NCI-H1417 (cell line): Measurements from ENCODE around the gene WDR1.
"Not testable (repeated sequence)": the region's sequence is repeated elsewhere in the genome, so short reads cannot be mapped to it uniquely, and the experiment has no call there.

Experiments
- DNase-seq, 3 experiments: peaks; one replicate each; lab custom pipeline; 2025; lab: John Stamatoyannopoulos, UW

WDR1 gene

DNA sequence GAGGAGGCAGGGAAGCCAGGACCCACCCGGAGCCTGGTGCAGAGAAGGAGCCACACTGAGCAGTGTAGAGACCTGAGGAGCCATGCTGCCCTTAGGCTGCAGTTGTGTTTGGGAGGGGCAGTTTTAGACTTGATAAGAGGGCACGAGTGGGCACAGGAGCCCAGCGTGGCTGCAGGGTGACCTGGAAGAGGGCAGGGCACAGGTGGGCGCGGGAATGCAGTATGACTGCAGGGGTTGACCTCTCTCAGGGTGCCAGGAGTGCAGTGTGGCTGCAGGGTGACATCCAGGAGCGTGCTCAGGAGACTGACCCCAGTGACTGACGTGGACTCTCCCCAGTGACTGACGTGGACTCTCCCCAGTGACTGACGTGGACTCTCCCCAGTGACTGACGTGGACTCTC is 14.6 kb upstream of the WDR1 start:
- DNase-seq, result no peak

GRCh38 chr4:10130178-10130888 is 13.7 kb upstream of the WDR1 start:
- DNase-seq, result no peak

GRCh38 chr4:10129196-10130177 is 12.9 kb upstream of the WDR1 start:
- no peak for DNase-seq

DNA sequence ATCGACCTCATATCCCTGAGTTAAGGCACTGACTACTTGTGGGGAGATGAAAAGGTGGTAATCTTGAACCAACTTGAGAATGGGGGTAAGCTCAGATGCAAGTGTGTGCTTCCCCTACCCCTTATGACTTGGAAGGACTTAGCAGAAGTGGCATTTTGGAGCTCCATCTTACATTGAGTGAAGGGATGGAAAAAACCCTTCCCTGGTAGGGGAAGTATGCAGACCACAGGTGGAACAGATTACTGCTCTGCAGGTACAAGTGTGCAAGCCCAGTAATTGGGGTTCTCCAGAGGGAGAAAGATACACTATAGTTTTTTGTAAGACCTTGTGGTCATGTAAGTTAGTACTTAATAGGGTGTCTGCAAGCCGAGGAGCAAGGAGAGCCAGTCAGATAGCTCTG is 12.2 kb upstream of the WDR1 start:
- DNase-seq, result no peak

- DNase-seq, result not testable (repeated sequence)
Measured at GRCh38 chr4:10127531-10127930, 10.9 kb upstream of the WDR1 start.

DNA sequence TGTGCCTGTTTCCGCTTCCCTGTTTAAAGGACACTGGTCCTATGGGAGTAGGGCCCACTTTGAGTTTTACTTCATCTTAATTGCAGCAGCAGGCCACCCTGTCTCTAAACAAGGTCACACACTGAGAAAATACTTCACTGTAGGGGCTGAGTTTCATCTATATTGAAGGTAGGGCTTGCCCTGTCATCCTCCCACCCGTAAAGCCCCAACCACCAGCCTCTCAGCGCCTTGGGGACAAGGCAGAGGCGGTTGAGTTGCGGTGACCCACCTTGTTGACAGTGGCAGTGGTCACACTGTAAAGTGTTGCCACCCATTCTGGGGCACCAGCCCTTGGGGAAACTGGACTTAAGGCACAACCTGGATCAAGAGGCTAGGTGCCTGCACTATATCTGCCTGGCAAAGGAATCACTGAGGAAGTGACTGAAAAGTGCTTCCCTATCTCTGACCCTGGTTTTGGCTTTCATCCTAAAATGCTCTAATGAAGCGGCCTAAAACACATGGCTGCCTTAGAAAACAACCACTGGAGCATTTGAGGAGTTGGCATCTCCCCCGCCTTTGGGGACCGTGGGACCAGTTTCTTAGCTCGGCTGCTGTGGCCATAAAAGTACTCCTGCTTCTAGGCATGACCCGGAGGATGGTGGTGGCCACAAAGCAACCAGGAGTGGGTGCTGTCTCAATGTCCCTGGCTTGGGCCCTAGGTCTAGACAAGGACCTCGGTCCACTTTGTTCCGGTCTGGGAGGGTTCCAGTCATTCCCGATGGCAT is 7.8 kb upstream of the WDR1 start:
- DNase-seq, result no peak

DNA sequence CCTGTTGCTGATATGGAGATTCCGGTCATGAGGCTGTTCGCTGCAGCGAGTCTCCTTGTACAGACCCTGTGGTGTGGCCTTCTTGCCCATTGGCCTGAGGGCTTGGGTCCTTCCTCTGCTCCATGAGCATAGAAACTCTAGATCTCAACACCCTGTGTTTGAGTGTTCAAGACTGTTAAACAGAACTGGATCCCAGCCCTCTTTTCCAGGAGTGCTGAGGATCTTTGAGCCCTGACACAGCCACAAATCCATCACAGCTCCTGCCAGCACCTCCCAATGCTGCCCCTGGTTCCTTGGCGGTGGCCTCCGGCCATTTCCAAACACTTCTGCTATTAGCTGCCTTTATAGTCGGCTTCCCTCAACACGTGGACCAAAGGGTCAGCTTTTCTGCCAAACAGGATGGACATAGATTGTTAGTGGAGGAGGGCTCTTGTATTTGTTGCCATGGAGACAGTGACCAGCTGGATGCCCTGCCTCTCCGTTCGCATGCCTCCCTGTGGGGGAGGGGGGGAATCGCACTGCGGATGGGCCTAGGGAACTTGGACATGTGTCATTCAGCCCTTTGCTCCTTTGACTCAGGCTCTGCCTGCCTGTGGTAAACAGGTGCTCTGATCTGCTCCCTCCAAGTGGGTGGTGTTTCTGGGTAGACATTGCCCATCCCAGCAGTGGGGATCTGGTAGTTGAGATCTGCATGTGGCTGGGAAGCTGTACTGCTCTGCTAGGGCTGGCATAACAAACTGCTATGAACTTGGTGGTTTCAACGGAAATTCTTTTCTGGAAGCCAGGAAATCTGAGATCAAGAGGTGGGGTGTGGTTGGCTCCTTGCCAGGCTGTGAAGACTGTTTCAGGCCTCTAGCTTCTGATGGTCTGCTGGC is 6.9 kb upstream of the WDR1 start:
- DNase-seq, result peak; percentile 59 to 80 (median 69)

DNA sequence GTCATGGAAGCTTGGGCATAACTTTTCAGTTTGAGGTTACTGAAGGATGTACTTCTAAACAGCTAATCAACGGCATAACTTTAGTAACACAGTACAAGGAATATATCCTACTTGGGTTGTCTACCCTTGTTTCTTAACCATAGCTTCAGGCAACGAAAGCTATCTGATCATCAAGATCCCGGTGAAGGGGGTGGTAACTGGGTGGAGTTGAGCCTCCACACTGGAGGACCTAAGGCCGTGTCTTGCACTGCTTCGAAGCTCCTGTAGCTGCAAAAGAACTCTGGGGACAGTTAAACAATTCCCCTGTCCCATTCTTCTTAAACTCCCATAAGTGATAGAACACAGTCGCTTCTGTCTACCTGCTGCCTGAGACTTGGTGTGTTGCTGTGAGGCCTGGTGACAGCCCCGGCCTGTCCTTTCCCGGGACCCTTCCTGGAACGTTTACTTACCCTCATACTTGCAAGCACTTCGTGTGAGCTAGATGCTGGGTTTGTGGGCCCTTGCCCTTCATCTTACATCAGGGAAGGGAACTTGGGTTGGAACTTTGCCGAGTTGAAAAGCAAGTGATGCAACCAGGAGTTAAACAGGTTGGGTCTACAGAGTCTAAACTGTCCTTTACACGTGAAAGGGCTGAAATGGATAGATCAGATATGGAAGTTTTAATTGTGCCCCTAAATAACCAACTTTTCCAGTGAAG is 5.8 kb upstream of the WDR1 start:
- DNase-seq, result no peak

DNA sequence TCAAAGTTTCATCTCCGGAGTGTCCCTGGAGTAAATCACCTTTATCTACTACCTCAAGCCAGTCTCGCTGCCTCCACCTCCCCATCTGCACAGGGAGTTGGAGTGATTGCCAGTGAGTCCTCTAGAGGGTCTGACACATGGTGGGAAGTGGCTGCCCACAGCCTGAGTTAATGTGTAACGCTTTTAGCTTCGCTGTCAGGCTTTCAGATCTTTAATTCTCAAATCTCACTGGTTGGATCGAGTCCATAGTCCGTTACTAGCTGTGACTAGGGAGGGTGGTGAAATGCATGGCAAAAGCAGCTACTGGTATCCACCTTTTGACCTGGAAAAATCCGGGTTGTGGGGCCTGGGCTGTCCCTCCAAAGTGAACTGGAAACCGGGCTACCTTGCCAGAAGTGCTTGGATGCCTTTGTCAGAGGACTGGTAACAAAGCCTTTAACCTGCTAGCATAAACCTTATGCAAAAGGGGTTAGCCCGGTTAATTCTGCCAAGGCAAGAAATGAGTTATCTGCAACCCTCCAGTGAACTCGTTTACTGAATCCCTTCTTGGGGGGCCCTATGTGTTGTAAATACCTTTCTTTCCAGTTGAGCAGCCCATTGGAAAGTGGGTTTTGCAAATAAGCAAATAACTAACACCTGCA is 5.1 kb upstream of the WDR1 start:
- DNase-seq, result no peak

GRCh38 chr4:10120943-10121567 is 4.5 kb upstream of the WDR1 start:
- DNase-seq, result peak in 1 of 3 experiments; percentile 26

DNA sequence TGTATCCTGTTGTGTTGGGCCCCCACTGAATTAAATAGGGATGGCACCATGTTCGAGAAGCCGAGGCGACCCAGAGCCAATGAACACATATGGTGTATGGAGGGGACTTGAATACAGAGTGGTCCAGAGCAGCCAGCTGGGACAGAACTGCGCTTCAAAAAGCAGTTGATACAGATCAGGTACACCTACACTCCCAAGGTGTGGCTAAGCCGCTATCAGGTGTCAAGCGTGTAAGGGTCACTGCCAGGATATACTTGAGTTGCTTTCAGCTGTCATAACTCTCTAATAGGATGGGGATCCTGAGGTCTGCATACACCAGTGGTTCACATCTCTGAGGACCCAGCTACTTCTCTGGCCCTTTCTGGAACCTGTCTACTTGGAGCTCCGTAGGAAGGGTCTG is 3.2 kb upstream of the WDR1 start:
- no peak for DNase-seq

DNA sequence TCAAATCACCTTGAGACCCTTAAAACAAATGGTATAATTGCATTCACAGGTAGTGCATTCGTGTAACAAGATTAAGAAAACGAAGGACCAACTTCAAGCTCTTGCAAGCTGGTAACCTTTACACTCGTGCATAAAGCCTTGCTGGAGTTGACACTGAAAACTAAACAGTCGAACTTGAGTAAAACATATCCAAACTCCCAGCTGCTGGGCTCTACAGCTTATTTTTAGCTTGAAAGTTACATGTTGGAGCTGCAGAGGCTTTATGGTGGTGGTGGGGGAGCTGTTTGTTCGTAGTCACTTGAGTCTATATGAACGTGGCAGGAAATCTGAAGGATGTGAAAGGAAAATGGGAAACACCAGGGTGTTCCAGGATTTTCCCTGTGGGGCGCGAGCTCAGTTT is 2.7 kb upstream of the WDR1 start:
- DNase-seq, result no peak

DNA sequence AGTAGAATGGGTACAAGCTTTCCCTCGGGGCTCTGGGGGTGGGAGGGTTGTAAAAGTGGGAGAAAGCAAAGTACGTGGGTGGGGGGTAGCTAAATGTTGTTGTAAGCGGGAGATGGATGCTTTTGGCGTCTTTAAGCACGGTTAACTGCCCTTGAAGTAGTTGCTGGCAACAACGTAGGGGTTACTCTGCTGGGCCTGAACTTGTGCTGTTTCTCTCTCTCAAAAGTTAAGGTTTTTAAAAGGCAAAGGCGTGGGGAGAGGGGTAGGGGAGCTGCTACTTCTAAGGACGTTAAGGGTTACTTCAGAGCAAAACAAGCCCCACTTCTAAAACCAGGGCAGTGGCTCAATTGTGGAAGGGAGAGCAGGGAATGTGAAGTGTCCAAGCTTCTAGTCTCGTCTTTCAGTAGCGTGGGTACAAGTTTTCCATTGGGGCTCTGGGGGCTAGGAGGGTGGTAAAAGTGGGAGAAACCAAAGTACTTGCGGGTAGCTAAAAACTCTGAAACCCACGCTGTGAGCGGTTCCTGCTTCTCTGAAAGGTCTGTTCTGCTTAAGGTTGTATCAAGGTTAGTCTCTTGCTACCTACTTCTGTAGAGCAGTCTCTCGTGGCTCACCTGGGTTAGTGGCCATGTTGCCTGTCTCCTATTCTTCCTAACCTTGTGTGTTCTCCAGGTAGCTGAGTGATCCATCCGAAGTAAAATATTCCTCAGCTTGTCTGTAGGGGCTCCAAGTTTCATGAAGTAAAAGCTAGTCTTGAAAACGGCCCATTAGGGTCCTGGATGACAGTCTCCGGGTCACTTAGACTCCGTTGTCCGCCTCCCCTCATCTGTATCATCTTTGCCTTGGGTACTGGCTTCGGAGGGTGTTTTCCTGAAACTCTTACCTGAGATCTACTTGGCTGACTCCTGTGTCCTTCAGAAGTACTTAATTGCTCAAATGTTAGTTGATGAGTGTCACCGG is 1.7 kb upstream of the WDR1 start:
- DNase-seq, result no peak

DNA sequence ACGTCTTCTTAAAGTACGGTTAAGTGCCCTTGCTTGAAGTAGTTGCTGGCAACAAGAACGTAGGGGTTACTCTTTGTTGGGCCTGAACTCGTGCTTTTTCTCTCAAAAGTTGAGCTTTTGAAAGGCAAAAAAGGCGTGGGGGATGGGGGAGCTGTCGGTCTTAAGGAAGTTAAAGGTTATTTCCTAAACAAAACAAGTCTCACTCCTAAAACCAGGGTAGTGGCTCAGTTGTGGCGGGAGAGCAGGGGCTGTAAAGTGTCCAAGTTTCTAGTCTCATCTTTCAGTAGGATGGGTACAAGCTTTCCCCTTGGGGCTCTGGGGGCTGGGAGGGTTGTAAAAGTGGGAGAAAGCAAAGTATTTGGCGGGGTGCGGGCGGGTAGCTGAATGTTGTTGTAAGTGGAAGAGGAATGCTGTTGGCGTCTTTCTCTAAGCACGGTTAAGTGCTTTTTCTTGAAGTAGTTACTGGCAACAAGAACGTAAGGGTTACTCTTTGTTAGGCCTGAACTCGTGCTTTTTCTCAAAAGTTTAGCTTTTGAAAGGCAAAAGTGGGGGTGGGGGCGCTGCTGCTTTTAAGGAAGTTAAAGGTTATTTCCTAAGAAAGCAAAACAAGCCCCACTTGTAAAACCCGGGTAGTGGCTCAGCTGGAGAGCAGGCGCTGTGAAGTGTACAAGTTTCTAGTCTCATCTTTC is 904 bp upstream of the WDR1 start:
- DNase-seq, result peak in 1 of 3 experiments; percentile 58

DNA sequence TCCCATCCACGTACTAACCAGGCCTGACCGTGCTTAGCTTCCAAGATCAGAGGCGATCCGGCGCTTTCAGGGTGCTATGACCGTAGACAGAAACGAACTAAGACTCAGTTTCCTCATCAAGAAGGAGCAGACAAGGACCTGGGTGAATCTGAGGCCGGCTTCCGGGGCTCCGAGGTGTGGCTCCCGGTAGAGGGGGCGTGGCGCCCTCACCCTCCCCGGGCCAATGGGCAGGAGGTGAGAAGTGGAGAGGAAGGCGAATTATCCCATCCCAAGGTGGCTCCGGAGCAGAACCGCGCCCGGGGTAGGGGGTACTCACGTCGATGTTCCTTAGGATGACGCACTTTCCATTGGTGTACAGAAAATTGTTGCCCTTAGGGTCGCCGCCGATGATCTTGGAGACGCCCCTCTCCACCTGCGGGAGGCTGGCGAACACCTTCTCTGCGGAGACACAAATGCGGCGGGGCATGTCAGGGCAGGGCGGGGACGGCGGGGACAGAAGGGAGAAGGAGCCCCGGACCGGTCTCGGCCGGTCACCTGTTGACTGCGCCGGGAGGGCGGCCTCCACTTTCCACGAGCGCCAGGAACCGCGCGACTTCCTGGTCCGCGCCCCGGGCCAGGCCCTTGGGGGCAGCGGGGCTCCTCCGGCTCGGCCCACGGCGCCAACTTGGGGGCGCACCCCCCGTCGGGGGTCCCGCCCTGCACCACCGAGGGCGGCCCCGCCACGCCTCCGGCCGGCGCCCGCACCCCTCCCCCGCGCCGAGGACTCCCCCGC is 616 bp downstream of the WDR1 start:
- peak; percentile 64 to 70 (median 64) for DNase-seq

DNA sequence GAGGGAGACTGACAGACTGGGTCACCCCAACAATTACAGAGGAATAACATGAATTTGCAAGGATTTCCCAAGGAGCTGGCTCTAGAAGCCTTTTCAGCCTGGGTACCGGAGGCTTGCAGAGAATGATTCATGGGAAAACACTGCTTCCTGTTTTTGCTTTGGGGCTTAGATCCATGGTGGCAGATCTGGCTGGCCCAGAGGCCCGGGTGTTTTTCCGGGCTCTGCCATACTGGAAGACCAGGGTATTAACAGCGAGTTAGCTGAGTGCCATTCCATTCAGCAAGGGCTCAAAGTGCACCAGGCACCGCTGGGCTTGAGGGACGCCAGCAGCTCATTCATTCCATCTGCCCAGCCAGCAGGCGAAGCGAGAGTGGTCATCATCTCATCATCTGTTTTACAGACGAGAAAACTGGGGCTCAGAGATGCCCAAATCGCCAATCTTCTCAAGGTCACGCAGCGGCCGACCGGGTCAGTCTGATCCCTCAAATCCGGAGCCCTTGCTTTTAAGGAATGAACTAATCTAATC is 1.3 kb downstream of the WDR1 start:
- DNase-seq, result no peak

DNA sequence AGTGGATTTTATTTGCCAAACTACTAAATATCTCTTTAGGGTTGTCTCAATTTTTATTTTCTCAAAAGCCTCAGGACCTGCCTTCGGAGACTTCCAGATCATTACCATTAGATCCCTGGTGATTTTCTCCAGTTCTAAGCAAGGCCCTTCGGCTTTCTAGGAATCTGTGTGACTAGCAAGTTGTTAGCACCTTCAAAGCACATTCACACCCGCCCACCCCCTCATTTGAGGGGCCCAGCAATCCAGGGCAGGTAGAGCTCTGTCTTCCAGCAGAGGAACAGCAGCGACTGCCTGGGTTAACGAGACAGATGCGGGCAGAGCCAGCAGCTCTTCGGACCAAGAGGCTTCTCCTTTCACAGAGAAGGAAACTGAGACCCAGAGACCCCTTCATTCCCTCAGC is 2.0 kb downstream of the WDR1 start:
- no peak for DNase-seq
